GM19468 (cell line): ENCODE data around the gene ATAD5.
A peak's percentile ranks its signal among the peaks of the same experiment; 100 is the strongest.
"Not testable (repeated sequence)": the region's sequence is repeated elsewhere in the genome, so short reads cannot be mapped to it uniquely, and the experiment has no call there.

Experiments used
- ATAC-seq: cut with Tn5 transposase; IDR thresholded peaks from one replicate; pipeline ENCODE4 v1.9.1; 2021; ENCODE audit warnings: mild to moderate bottlenecking, moderate library complexity, moderate number of reproducible peaks; ENCODE audit not compliant: unreplicated experiment; ENCODE audit errors: extremely low read depth

The ATAD5 gene

DNA sequence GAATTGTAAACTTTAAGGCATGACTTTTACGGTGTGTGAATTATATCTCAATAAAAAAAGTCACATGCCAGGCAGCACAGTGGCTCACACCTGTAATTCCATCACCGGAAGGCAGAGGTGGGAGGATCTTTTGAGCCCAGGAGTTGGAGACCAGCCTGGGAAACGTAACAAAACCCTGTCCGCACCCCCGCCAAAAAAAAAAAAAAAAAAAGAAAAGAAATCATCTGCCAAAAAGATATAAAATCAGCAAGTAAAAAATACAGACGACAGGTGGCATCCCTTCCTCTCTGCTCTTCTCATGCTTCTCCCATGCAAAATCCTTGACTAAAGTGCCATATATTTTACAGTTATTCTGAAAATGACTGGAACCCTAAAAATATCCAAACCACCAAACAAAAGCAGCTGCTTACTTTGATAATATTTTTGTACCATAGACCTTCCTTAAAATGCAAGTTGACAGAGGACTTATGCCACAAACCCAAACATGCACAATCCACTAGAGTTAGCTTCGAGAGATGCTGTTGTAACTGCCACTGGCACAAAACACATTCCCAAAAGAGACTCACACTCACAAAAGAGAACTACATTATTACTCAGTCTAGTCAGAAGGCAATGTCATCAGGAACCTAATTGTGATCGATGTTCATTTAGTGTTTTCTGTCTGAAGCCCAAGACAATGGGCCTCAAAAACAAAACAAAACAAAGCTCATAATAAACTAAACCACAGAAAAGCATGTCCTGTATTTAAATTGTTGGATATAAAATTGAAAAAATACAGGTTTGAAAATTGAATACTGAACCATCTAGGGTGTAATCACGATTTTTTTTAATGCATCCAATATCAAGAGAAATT is 9.7 kb upstream of the ATAD5 start:
- no peak for ATAC-seq

DNA sequence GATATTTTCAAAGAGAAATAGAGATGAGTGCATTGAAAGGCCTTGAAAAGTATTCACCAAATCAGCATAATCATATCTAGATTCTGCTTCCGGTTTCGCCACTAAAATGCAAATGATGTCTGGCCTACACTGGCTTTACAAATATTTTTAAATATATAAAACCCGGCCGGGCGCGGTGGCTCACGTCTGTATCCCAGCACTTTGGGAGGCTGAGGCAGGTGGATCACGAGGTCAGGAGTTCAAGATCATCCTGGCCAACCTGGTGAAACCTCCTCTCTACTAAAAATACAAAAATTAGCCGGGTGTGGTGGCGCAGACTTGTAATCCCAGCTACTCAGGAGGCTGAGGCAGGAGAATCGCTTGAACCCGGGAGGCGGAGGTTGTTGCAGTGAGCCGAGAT is 8.8 kb upstream of the ATAD5 start:
- not testable (repeated sequence) for ATAC-seq

DNA sequence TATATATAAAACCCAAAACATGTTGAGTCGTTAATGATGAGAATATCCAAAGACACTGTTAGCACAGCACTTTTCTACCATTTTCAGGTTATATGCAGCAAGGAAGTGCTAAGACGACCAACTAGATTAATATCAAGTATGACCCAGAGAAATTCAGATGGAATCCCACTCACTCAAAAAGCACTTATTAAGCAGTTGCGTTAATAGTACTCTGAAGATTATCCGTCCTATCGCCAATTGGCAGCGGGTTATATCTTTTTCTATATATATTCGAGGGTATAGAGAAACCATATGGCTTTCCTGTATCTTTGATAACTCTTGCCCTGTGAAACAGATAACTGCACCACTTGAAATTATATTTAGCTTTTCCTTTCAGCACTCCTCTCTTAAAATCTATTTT is 8.3 kb upstream of the ATAD5 start:
- ATAC-seq = no peak

DNA sequence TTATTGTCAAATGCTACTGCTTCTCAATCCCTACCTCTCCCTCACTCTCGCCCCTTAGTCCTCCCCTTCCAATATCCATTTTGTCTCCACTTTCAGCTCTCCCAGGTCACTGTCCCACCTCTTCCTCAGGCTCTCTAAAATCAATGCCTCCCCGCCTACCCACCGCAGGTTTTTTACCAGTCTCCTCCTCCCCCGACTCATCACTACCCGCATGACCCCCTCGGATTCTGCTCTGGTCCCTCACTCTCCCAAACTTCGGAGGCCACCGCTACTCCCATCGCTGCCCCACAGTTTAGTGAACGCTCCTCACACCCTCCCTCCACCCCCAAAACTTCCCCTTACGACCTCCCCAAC is 7.8 kb upstream of the ATAD5 start:
- no peak for ATAC-seq

DNA sequence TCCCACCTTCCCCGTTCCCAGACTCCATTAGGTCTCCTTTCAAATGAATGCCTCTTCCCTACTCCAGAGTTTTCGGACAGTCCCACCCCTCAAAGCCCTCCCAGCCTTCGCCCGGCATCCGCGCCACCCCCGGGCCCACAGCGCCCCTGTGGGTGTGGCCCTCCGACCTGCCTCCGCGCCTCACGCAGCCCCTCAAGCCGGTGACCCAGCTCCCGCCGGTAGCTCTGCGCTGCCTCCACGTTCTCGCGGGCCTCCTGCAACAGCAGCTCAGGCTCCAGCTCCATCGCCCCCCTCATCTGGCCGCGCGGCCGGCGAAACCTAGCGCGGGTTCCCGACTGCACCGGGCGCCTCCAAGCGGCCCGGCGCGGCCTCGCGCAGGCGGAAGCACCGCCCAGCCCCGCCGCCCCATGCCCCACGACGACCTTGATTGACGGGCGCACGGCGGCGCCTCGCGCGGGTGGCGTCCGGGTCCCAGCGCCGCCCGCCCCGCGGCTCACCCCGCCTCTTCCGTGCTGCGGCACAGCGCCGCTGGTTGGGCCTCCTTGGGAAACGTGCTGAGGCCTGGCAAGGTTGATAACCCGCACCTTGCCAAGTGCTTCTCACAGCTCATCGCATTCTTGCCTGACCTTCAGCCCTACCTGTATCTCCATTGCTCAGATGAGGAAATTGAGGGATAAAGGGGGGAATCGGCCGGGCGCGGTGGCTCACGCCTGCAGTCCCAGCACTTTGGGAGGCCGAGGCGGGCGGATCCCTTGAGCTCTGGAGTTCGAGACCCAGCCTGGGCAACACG is 7.2 kb upstream of the ATAD5 start, which contains the start of gene CRLF3:
Gene CRLF3, minus strand, starts transcription at position 337 of the 790 bp plus-strand sequence. Its CDS starts 41 bp downstream, at position 296.
- ATAC-seq = peak; percentile 62

DNA sequence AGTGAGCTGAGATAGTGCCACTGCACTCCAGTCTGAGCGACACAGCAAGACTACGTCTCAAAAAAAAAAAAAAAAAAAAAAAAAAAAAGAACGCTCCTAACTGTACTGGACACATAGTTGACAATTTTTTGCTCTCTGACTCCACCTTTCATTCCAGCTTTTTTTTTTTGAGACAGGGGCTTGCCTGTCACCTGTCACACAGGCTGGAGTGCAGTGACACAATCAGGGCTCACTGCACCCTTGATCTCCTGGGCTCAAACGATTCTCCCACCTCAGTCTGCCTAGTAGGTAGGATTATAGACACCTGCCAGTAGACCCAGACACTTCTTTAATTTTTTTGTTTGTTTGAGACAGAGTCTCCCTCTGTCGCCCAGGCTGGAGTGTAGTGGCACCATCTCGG is 4.7 kb upstream of the ATAD5 start:
- ATAC-seq = no peak

DNA sequence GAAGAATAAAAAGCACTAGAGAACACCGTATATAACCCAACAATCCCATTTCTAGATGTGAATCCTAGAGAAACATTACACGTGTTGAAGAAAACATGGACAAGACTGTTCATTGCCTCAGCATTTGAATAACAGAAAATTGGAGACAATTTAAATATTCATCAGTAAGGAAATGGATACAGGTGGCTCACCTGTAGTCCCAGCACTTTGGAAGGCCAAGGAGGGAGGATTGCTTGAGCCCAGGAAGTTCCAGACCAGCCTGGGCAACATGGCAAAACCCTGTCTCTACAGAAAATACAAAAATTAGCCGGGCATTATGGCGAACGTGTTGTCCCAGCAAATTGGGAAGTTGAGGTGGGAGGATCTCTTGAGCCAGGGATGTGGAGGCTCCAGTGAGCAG is 2.7 kb upstream of the ATAD5 start:
- ATAC-seq = no peak

DNA sequence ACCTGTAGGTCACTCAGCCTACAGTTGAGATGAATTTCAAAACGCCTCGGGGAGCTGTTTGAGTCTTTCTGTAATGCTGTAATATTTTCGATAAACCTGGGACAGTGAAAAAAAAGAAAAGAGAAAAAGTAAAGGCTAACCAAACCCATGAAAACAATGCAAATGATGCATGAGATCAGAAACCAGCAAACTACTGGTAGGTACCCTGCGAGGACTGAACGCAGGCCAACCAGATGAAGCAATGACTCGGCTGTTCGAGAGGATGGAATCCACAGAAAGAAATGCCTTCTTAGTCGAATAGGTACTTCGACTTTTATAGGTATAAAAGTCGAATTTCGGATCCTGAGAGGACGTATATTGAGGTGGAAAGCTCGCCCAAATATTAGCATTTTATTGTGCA is 509 bp upstream of the ATAD5 start:
- ATAC-seq = no peak

DNA sequence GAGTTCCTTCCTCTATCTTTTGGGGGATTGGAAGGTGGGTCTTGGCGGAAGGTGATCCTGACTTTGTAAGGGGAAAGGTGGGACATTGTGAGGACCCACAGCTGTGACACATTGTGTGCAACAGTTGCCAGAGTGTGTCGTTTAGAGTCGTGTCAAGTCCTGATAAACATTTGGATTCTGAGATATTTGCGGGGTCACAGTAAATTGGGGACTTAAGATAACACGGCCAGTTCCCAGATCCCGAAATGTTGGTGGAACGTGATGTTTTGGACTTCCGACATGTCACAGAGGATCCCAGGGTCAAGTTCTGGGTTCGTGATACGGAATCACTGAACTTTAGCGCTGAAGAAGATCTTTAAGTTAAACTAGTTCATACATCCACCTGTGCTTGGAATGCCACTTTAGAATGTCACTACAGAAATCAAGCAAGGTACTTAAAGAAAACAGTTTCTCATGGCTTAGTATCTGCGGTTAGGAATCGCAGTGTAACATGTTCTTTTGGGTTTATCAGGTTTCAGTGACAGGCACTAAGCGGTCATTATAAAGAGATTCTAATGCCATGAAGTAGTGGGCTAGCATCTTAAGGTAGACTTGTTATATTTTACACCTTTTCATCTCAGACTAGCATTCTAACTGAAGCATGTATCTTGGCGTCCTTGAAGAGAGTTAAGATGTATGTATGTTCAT is 815 bp downstream of the ATAD5 start:
- no peak for ATAC-seq

DNA sequence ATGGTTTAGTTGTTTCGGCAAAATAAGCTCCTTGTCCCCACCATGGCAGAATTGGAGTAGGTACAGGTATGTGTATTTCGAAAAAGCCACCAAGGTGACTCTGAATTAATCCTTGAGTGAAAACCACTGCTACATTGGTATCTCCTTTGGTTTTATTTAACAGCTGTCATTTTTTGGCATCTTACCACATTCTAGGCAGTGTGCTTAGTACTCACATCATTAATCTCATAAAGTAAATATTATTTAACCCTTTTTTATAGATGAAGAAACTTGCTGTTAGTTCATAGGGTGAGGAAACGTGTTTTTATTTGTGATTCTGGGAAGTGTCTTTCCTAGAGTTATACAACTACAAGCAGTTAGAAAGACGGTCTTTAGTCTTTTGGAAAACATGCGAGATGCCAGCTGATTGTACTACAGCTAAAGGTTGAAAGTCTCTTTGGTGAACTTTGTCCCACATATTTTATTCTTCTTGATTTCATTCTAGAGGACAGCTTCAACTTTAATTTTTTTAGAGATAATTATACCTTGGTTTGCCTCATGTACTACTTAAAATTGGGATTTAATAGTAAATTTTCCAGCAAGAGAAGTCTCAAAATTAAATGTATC is 6.5 kb downstream of the ATAD5 start:
- ATAC-seq = no peak

DNA sequence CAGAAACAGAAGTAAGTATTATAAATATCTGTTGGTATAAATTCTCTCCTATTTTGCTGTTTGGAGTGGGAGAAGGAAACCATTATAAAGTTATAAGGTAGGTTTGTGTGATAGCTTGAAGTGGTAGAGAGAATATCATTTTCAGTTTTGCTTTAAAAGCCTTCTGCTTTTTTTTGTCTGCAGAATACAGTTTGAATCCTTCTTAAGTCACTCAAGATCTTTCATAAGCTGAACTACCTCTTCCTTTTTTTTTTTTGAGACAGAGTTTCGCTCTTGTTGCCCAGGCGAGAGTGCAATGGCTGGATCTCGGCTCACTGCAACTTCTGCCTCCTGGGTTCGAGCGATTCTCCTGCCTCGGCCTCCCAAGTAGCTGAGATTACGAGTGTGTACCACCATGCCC is 9.0 kb downstream of the ATAD5 start:
- no peak for ATAC-seq

DNA sequence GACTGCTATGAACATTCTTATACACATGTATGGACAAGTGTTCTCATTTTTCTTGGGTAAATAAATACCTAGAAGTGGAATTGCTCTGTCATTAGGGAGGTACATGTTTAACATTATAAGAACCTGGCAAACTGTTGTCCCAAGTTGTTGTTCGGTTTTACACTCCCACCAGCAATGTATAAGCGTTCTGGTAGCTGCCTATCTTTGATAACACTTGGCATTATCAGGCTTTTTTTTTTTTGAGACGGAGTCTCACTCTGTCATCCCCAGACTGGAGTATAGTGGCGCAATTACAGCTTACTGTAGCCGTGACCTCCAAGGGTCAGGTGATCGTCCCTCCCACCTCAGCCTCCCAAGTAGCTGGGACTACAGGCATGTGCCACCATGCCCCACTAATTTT is 16.3 kb downstream of the ATAD5 start:
- no peak for ATAC-seq

DNA sequence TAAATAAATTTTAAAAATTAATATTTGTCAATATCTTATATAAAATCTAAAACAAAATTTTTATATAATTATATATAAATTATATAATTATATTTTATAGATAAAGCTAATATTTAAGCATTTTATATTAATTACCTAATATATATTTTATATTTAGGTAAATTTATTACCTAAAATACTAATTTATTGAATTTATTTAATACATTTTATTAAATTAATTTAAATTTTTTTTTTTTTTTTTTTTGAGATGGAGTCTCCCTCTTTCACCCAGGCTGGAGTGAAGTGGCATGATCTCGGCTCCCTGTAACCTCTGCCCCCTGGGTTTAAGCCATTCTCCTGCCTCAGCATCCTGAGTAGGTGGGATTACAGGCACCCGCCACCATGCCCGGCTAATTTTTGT is 22.4 kb downstream of the ATAD5 start:
- no peak for ATAC-seq

DNA sequence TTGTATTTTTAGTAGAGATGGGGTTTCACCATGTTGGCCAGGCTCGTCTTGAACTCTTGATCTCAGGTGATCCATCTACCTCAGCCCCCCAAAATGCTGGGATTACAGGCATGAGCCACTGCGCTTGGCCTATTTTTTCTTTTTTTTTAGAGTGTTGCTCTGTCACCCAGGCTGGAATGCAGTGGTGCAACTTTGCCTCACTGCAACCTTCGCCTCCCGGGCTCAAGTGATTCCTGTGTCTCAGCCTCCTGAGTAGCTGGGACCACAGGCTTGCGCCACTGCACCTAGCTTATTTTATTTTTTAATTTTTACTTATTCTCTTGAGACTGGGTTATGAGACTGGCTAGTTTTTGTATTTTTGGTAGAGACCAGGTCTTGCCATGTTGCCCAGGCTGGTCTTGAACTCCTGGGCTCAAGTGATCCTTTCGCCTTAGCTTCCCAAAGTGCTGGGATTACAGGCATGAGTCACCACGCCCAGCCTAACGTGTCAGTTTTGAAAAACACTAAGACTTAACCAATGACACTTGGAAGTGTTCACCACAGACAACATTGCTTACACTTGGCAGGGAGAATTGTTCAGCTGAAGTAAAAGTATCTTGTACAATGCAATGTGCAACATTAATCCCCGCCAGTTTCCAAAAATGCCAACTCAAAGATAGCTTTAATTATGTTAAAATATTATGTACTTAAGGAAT is 26.9 kb downstream of the ATAD5 start:
- ATAC-seq = no peak

DNA sequence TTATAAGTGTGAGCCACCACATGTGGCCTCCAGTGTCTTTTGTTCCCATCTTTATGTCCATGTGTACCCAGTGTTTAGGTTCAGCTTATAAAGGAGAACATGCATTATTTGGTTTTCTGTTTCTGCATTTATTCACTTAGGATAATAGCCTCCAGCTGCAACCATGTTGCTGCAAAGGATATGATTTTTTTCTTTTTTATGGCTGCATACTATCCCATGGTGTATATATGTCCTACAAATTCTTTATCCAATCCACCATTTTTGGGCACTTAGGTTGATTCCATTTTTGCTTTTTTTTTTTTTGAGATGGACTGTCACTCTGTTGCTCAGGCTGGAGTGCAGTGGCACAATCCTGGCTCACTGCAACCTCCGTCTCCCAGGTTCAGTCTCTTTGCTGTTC is 32.9 kb downstream of the ATAD5 start:
- ATAC-seq = no peak

DNA sequence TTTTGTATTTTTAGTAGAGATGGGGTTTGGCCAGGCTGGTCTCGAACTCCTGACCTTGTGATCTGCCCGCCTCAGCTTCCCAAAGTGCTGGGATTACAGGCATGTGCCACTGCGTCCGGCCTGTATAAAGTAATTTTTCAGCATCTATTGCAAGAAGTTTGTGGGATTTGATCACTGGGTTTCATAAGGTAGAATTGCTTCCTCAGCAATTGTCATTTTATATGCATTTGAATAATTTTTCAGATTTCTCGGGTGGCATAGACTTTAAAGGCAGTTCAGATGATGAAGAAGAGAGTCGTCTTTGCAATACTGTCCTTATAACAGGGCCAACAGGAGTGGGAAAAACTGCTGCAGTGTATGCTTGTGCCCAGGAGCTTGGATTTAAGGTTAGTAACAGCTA is 37.2 kb downstream of the ATAD5 start:
- ATAC-seq = no peak

DNA sequence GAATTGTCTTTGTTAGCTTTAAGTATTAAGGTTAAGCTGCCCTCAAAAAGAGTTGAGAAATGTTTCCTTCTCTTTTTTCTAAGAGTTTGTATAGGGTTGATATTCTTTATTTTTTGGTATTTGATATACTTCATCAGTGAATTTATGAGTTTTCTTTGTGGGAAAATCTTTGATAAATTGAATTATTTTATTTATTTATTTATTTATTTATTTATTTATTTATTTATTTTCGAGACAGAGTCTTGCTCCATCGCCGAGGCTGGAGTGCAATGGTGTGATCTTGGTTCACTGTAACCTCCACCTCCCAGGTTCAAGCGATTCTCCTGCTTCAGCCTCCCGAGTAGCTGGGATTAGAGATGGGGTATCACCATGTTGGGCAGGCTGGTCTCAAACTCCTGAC is 54.4 kb downstream of the ATAD5 start:
- ATAC-seq = no peak

DNA sequence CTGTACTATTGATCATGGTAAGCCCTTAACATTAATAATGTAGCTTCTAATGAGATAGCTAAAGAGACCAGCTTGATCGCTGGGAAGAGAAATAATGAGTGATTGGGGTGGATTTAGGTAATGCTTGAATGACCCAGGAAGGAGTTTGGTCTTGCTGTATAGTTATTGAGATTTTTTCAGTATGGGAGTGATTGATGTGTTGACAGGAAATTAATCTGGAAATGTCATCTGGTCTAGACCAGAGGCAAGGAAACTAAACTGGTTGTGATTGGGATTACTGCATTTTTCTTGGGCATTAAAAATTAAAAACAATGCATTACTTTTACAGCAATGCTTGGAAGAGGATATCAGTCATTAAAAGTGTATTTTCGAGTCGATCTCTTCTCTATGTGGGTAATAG is 62.5 kb downstream of the ATAD5 start:
- no peak for ATAC-seq

DNA sequence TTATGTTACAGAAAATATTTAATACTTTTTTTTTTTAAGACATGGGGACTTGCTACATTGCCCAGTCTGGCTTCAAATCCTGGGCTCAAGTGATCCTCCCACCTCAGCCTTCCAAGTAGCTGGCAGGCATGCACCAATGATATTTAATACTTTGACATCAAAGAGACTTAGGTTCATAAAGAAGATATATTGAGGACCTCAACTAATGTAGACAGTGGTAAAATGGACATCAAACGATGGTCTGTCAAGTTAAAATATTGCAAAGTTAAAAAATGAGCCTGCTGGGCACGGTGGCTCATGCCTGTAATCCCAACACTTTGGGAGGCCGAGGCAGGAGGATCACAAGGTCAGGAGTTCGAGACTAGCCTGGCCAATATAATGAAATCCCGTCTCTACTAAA is 65.5 kb downstream of the ATAD5 start:
- ATAC-seq = no peak

DNA sequence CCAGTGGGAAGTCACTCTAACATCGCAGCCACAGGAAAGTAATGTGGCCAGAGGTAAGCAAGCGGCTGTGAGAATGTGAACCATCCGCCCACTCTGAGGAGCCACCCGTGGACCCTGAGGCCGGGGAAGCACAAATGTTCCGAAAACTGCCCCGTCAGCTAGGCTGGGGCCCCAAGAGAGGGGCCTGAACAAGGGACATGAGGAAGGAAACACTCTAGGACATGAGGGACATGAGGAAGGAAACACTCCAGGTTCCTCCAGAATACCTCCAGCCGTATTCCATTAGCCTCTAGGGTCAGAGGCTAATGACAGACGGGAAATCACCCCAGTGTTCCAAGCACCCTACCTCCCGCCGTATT is 74.0 kb downstream of the ATAD5 start:
- no peak for ATAC-seq
